BLaER1 (cell line): ENCODE data around the gene ABCG8.

Experiments
- H3K27ac ChIP-seq: shearing (Covaris generic); formaldehyde crosslinking; 2 replicates; pipeline ENCODE4 v1.8.1; 2022
- H3K27me3 ChIP-seq: shearing (Covaris generic); formaldehyde crosslinking; 2 replicates; pipeline ENCODE4 v1.8.1; 2022
- H3K36me3 ChIP-seq: shearing (Covaris generic); formaldehyde crosslinking; 2 replicates; pipeline ENCODE4 v1.8.1; 2022
- H3K4me1 ChIP-seq: shearing (Covaris generic); formaldehyde crosslinking; 2 replicates; pipeline ENCODE4 v1.8.1; 2022
- H3K4me2 ChIP-seq: shearing (Covaris generic); formaldehyde crosslinking; 2 replicates; pipeline ENCODE4 v1.8.1; 2022
- H3K4me3 ChIP-seq: shearing (Covaris generic); formaldehyde crosslinking; 2 replicates; pipeline ENCODE4 v1.8.1; 2022
- H3K9ac ChIP-seq: shearing (Covaris generic); formaldehyde crosslinking; 2 replicates; pipeline ENCODE4 v1.8.1; 2022
- H3K9me3 ChIP-seq: shearing (Covaris generic); formaldehyde crosslinking; 2 replicates; pipeline ENCODE4 v1.8.1; 2022
- H4K20me1 ChIP-seq: shearing (Covaris generic); formaldehyde crosslinking; 2 replicates; pipeline ENCODE4 v1.8.1; 2022
- Cebpa-rat ChIP-seq: shearing (Covaris generic); IDR thresholded peaks from 2 replicates; pipeline ENCODE4 v1.8.1; 2022

ABCG8 gene

GRCh38 chr2:43806719-43807031, 32.1 kb upstream of the ABCG8 start:
- H3K9ac ChIP-seq: no peak overlapping the region
- no peaks in the 10 kb centered on the region for H3K4me1 ChIP-seq
- no peak overlapping the region for H3K4me2 ChIP-seq
- H3K27me3 ChIP-seq: no peaks in the 10 kb centered on the region
- peaks cover 6% of the 10 kb centered on the region; the same call in 1 of the 2 replicates for H3K36me3 ChIP-seq
- H3K9me3 ChIP-seq: no peaks in the 10 kb centered on the region
- H3K4me3 ChIP-seq: no peak overlapping the region
- no peak for TF ChIP-seq Cebpa-rat
- no peak overlapping the region for H3K27ac ChIP-seq
- no peaks in the 10 kb centered on the region for H4K20me1 ChIP-seq

GRCh38 chr2:43810452-43810851, 28.3 kb upstream of the ABCG8 start:
- H3K36me3 ChIP-seq: peaks cover 6% of the 10 kb centered on the region; the same call in 1 of the 2 replicates
- H3K27ac ChIP-seq: no peak overlapping the region
- H3K4me3 ChIP-seq: no peak overlapping the region
- H3K9ac ChIP-seq: no peak overlapping the region
- H3K9me3 ChIP-seq: no peaks in the 10 kb centered on the region
- H3K27me3 ChIP-seq: no peaks in the 10 kb centered on the region
- no peaks in the 10 kb centered on the region for H4K20me1 ChIP-seq
- H3K4me2 ChIP-seq: no peak overlapping the region
- TF ChIP-seq Cebpa-rat: no peak
- H3K4me1 ChIP-seq: no peaks in the 10 kb centered on the region

- Histone ChIP-seq H3K9me3 (no peaks in the 10 kb centered on the region), H3K27me3 (no peaks in the 10 kb centered on the region), H4K20me1 (no peaks in the 10 kb centered on the region), H3K36me3 (peaks cover 2% of the 10 kb centered on the region; the same call in 1 of the 2 replicates), H3K4me2 (no peak overlapping the region), H3K4me3 (no peak overlapping the region), H3K4me1 (no peaks in the 10 kb centered on the region), H3K27ac (no peak overlapping the region), H3K9ac (no peak overlapping the region)
- no peak for TF ChIP-seq Cebpa-rat
These were observed 27.9 kb upstream of the ABCG8 start for GRCh38 chr2:43810888-43811287.

- Histone ChIP-seq H3K4me2 (no peak overlapping the region), H3K9ac (no peak overlapping the region), H3K27me3 (no peaks in the 10 kb centered on the region), H3K4me1 (no peaks in the 10 kb centered on the region), H3K4me3 (no peak overlapping the region), H4K20me1 (no peaks in the 10 kb centered on the region), H3K27ac (no peak overlapping the region), H3K9me3 (no peaks in the 10 kb centered on the region), H3K36me3 (no peaks in the 10 kb centered on the region)
- TF ChIP-seq Cebpa-rat: no peak
These were observed 26.8 kb upstream of the ABCG8 start for GRCh38 chr2:43812006-43812405.

GRCh38 chr2:43812947-43813346, 25.8 kb upstream of the ABCG8 start:
- Histone ChIP-seq H4K20me1 (no peaks in the 10 kb centered on the region), H3K9me3 (no peaks in the 10 kb centered on the region), H3K27me3 (no peaks in the 10 kb centered on the region), H3K4me1 (no peaks in the 10 kb centered on the region), H3K36me3 (no peaks in the 10 kb centered on the region), H3K4me3 (no peak overlapping the region), H3K9ac (no peak overlapping the region), H3K27ac (no peak overlapping the region), H3K4me2 (no peak overlapping the region)
- no peak for TF ChIP-seq Cebpa-rat

GRCh38 chr2:43814711-43815110, 24.1 kb upstream of the ABCG8 start:
- no peaks in the 10 kb centered on the region for H4K20me1 ChIP-seq
- no peaks in the 10 kb centered on the region for H3K9me3 ChIP-seq
- H3K4me3 ChIP-seq: no peak overlapping the region
- no peak overlapping the region for H3K9ac ChIP-seq
- no peak overlapping the region for H3K4me2 ChIP-seq
- H3K27ac ChIP-seq: no peak overlapping the region
- no peaks in the 10 kb centered on the region for H3K36me3 ChIP-seq
- no peaks in the 10 kb centered on the region for H3K27me3 ChIP-seq
- TF ChIP-seq Cebpa-rat: no peak
- H3K4me1 ChIP-seq: no peaks in the 10 kb centered on the region

GRCh38 chr2:43818761-43819160, 20.0 kb upstream of the ABCG8 start:
- Histone ChIP-seq H3K36me3 (no peaks in the 10 kb centered on the region), H3K9ac (no peak overlapping the region), H4K20me1 (no peaks in the 10 kb centered on the region), H3K27me3 (no peaks in the 10 kb centered on the region), H3K4me1 (no peaks in the 10 kb centered on the region), H3K4me3 (no peak overlapping the region), H3K27ac (no peak overlapping the region), H3K4me2 (no peak overlapping the region), H3K9me3 (no peaks in the 10 kb centered on the region)
- TF ChIP-seq Cebpa-rat: no peak

GRCh38 chr2:43819491-43820163, 19.1 kb upstream of the ABCG8 start:
- Histone ChIP-seq H3K27ac (no peak overlapping the region), H3K4me2 (no peak overlapping the region), H3K36me3 (no peaks in the 10 kb centered on the region), H3K9ac (no peak overlapping the region), H3K27me3 (no peaks in the 10 kb centered on the region), H3K4me3 (no peak overlapping the region), H3K4me1 (no peaks in the 10 kb centered on the region), H4K20me1 (no peaks in the 10 kb centered on the region), H3K9me3 (no peaks in the 10 kb centered on the region)
- no peak for TF ChIP-seq Cebpa-rat

GRCh38 chr2:43822839-43823238, 15.9 kb upstream of the ABCG8 start:
- no peaks in the 10 kb centered on the region for H3K9me3 ChIP-seq
- no peaks in the 10 kb centered on the region for H4K20me1 ChIP-seq
- H3K4me3 ChIP-seq: no peak overlapping the region
- no peaks in the 10 kb centered on the region for H3K4me1 ChIP-seq
- H3K27me3 ChIP-seq: no peaks in the 10 kb centered on the region
- H3K9ac ChIP-seq: no peak overlapping the region
- no peaks in the 10 kb centered on the region for H3K36me3 ChIP-seq
- no peak overlapping the region for H3K4me2 ChIP-seq
- no peak overlapping the region for H3K27ac ChIP-seq
- TF ChIP-seq Cebpa-rat: no peak

- no peaks in the 10 kb centered on the region for H4K20me1 ChIP-seq
- no peak overlapping the region for H3K4me2 ChIP-seq
- H3K9ac ChIP-seq: no peak overlapping the region
- no peak overlapping the region for H3K4me3 ChIP-seq
- H3K9me3 ChIP-seq: no peaks in the 10 kb centered on the region
- no peak for TF ChIP-seq Cebpa-rat
- no peak overlapping the region for H3K27ac ChIP-seq
- H3K4me1 ChIP-seq: no peaks in the 10 kb centered on the region
- H3K36me3 ChIP-seq: no peaks in the 10 kb centered on the region
- no peaks in the 10 kb centered on the region for H3K27me3 ChIP-seq
These were observed 15.0 kb upstream of the ABCG8 start for GRCh38 chr2:43823751-43824150.

- TF ChIP-seq Cebpa-rat: no peak
- H3K27me3 ChIP-seq: no peaks in the 10 kb centered on the region
These were observed 14.3 kb upstream of the ABCG8 start for GRCh38 chr2:43824512-43824911.

More at GRCh38 chr2:43824512-43824911, 14.3 kb upstream of the ABCG8 start:
- no peaks in the 10 kb centered on the region for H3K36me3 ChIP-seq
- no peak overlapping the region for H3K9ac ChIP-seq
- H3K4me1 ChIP-seq: no peaks in the 10 kb centered on the region
- no peak overlapping the region for H3K4me2 ChIP-seq
- H4K20me1 ChIP-seq: no peaks in the 10 kb centered on the region
- H3K9me3 ChIP-seq: no peaks in the 10 kb centered on the region
- H3K4me3 ChIP-seq: no peak overlapping the region
- no peak overlapping the region for H3K27ac ChIP-seq
